ENCODE data around the gene SLC35F3.
"Not testable (repeated sequence)": the region's sequence is repeated elsewhere in the genome, so short reads cannot be mapped to it uniquely, and the experiment has no call there.

Gene SLC35F3

DNA sequence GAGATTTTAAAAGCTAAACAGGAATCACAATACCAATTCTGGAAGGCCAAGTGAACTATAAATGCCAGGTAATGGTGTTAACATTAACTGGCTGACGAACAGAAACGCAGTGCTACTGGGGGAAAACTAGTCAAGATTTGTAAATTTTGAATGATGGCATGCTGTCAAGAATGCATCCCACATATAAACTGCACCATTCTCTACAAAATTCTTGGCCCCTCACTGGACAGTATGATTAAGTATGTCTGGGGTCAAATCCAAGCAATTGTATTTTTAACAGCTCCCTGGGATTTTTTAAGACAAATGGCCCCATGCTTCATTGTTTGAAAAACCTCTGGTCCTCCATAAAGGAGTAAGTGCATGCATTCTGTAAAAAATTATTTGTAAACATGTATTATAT, 395.6 kb downstream of the SLC35F3 start:
- no peak for DNase-seq

DNA sequence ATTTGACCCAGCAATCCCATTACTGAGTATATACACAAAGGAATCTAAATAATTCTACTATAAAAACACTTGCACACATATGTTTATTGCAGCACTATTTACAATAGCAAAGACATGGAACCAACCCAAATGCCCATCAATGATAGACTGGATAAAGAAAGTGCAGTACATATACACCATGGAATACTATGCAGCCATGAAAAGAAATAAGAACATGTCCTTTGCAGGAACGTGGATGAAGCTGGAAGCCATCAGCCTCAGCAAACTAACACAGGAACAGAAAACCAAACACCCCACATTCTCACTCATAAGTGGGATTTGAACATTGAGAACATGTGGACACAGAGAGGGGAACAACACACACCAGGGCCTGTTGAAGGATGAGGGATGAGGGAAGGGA, 397.2 kb downstream of the SLC35F3 start:
- not testable (repeated sequence) for DNase-seq

DNA sequence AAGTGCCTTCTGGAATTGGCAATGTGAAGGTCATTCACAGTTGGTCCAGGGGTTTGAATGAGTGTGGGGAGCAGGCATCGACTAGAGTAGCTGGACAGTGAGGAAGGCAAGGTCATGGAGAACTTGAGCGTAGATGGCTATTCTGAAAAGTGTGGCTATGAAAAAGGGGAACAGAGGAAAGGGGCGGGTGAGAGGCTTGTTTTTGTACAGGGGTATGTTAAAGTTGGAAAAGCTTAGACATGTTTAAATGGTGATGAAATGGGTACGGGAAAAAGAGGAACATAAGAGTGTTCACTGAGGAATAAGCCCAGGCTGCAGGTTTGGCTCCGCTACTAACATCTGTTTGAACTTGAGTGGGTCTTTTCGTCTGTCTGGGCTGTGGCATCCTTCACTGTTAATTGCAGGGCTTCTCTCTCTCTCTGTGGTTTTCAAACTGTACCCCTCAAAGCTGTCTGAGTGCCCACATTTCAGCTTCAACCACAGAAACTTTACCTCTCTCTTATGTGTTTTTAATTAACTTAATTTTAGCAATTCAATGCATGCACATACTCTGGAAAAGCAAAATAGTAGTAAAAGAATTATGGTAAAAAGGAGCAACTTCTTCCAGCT, 398.0 kb downstream of the SLC35F3 start:
- DNase-seq, result no peak

DNA sequence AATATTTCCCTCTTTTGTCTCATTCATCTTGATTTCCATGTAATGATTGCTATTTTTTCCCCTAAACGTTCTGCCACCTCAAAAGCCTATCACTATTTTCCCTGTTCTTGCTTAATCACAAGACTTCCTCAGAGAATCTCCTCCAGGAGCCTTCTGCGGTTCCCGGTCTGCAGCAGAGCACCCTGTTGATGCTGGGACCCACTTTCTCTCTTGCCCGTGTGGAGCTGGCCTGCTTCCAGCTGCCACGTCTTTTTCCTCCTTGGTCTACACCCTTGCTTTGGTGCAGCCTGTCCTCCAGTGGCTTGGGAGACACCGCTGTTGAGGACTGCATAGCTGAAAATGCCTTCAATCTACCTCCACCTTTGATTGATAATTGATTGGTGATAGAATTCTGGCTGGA, 398.8 kb downstream of the SLC35F3 start:
- no peak for DNase-seq

DNA sequence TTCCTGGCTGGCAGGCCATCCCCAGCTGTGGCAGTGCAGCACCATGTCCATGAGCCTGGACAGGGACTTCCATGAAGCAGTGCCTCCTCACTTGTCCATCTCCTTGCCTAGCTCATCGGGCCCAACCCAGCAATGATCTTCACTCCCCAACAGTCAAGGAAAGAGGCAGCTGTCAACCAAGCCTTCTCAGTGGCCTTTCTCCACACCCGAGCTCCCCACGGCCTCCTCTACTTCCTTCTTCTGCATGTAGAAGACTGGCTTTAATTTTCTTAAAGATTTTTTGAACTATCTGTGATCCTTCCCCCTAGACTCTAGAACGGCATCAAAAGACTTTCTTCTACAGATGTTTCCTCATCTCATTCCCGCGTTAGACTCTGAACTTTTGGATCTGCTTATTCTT, 403.2 kb downstream of the SLC35F3 start:
- no peak for DNase-seq

DNA sequence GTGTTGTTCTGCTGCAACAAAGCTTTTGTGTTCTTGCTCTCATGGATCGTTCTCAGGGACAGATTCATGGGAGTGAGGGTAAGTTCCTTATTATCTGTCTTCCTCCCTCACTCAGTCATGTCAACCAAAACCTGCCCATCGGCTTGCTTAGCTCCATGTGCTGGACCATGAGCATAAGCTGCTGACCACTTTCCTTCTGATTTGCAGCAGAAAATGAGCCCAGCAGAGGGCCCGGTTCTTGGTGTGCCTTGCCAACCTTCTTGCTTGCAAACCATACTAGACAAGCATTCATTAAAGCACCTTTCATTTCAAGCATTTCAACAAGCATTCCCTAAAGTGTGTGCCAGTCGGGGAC, 404.7 kb downstream of the SLC35F3 start:
- no peak for DNase-seq

DNA sequence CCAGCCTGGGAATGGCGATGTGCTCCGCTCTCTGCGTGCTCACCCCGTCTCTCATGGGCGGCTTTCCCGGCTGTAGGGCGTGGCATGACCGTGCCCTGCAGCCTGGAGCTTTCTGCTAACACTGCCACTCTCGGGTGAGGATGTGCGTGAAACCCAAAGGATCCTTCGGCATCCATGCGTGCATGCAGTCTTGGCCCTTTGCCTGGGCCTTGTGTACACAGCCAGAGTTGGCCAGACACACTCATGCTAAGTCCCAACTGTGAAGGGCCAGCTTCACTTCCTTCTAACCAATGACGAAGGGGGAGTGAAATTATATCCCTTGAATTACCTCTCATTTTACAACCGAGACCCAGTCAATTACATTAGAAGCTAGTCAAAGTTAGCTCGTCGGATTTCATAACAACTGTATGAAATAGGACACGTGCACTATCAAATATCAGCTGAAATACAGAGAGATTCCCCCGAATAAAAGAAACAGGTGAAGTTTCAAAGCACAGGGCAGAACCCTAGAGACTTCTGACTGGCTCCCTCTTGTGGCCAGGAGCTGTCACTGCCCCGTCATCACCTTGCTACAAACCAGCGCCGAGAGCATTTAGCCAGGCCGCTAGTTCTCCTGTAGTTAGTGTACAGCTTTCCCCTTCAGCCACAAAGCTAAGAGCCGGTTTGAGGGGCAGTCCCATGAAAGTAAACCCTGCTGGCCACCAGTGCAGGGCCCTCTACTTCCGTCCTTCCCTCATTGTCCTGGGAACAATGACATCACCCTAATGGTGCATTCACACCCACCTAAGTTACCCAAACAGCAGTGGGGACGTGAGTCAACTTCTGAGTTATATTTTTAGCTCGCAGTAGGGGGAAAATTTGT, 405.4 kb downstream of the SLC35F3 start:
- peak; percentile 99 for DNase-seq

DNA sequence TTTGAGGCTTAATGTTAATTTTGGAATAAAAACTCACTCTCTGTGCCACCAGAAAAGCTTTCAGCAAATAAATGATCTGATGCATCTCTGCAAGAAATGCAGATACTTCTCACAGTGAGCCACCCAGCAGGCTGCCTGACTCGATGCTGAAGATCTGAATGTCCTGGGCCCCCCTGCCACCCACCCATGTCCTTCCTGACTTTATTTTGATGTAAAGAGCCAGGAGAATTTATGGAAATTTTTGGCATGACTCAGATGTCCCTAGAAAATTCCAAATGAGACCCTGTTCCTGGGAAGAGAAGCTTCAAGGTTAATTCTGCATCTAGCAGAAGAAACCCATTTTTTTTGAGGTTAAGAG, 406.0 kb downstream of the SLC35F3 start:
- DNase-seq, result no peak

DNA sequence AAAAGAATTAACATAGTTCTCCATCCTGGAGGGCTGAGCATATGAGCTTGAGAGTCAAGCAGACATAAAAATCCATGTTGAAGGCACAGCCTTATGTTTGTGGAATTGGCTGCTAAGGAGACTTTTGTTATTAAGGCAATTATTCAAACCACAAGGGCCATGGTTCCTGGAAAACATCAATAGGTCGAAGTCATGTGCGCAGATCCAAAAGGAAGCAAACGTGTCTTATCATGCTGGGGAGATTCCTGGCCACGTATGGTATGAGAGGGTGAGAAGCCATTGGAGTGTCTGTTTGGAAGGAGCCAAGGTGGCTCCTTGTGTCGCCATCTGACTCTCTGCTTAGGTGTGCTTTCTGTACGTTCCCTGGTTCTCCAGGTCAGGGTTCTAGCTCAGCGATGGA, 406.9 kb downstream of the SLC35F3 start:
- DNase-seq, result no peak

DNA sequence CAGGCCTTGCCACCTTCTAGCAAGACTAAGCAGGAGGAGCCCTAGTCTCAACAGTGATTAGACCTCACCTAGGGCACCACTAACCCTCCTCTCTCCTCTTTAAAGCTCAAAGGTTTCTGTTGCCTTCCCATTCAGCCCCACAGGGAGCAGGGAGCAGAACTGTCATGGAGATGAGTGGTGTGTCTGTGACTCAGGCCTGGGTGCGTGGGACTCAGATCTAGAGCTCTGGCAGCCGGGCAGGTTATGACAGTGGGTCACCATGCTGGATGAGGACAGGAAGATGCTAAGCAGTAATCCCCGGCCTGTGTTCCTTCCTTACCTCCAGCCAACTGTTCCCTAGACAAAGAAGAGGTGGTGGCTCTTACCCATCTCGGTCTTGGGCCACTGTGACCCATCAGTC, 408.7 kb downstream of the SLC35F3 start:
- no peak for DNase-seq

DNA sequence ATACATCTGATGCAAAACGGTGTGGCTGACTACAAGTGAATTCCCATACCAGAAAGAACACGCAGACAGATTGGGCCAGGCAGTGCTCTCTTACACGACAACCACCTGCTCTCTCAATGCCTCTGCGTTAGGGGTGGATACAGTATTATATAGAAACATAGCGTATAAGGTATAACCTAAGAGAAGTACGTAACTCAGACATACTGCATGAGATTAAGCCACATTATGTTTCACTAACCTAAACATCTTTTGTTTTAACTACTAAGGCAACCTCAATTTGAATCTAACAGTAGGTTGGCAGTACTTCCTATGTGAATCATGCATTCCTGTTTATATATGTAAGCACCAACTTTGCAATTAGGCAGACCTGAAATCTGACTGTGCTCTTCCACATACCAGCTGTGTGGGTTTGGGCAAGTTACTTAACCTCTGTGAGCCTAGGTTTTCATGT, 410.6 kb downstream of the SLC35F3 start:
- no peak for DNase-seq

DNA sequence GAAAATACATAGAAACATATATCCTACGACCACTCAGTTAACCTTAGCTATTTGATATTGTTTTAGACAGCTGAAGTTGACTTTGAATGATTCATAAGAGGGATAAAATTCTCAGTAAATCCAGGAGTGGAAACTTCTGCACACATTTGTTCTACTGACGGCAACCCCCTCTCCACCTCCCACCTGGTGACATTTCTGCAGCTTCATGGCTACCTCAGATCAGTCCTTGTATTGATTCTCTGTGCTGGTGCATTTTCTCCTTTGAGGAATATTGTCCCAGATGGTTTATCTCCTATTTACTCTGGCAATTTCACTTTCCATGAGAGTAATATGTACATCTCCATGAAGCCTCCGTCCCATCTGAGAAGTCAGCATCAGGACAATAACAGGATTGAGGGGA, 411.1 kb downstream of the SLC35F3 start:
- DNase-seq, result no peak

DNA sequence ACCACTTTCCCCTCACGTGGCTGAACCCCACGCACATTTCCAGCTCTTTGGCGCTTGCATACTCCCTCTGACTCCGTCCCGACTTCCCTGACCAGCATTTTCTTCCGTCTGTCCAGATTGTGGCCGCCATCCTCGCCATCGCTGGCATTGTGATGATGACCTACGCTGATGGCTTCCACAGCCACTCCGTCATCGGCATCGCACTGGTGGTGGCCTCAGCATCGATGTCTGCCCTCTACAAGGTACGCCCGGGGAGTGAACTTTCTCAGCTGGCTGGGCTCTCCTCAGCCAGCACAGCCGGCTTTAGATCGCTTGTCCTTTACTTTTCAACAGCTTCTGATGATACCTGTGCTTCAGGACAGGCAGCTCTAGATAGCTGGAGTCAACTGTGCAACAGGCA, 412.0 kb downstream of the SLC35F3 start:
- DNase-seq, result no peak

DNA sequence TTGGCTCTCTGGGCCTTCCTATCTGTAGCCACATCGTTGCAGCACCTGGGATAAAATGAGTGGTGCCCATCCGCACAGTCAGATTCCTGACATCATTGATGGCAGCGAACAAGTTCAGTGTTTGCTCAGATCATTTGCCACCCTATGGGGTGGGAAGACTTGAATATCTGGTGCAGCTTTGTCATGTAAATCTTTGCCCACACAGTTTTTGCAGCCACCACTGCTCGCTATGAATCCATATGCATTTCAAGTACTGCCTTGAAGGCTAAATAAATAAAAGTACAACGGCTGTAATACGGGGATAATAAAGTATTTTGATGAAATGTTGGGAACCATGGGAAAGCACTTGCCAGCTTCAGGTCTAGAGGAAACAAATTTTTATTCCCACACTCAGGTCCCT, 412.5 kb downstream of the SLC35F3 start:
- no peak for DNase-seq

DNA sequence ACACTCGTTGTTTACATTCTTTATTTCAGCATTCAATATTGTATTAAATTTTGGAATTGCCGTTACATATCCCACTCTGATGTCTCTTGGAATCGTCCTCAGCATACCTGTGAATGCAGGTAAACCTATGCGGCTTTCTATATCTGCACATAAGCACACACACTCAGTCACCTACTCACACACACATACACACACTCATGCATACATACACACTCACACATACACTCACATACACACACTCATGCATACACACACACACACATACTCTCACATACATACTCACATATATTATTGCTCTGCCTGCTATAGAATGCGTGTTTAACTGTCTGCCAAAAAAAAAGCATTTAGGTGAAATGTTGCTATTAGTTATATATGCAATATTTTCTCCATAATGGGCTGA, 415.6 kb downstream of the SLC35F3 start:
- DNase-seq, result no peak

DNA sequence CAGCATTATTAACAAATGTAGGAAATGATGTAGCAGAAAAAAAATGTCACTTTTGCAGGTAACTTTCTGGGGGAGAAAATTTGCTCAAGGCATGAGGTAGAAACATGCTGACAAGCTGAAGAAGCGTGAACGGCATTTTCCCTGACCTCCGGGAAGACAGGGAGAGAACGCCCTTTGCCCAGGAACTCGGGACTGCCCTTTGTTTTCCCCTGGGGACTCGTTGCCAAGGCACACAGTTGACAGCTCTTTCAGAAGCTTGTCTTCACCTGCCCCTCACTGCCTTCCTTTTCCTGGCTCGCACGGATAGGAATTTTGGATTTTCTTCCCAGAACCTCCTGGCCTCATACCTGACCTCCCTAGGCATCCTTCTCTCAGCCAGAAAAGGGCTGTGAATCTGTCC, 416.1 kb downstream of the SLC35F3 start:
- DNase-seq, result no peak

DNA sequence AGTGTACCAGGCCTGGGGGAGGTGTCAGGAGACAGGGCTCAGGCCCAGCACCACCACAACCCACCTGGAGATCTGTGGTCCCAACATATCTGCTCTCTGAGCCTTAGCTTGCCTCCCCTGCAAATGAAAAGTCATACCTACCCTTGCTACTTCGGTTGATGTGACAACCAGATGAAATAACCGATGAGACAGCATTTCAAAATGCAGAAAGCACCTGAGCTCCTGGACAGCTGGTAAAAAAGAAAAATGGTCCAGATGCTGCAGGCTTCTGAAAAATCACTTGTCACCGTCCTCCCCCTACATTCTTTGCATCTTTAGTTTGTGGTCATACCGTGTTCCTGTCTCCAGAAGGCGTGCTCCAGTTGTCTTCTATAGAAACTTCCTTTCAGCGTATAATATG, 416.8 kb downstream of the SLC35F3 start:
- no peak for DNase-seq

DNA sequence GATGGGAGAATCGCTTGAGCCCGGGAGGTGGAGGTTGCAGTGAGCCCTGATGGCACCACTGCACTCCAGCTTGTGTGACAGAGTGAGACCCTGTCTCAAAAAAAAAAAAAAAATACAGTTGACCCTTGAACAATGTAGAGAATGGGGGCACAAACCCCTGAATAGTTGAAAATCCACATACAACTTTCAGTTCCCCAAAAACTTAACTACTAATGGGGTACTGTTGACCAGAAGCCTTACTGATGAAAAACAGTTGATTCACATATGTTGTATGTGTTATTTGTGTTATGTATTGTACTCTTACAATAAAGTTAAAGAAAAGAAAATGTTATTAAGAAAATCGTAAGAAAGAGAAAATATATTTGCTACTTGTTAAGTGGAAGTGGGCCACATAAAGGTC, 417.6 kb downstream of the SLC35F3 start:
- DNase-seq, result no peak

DNA sequence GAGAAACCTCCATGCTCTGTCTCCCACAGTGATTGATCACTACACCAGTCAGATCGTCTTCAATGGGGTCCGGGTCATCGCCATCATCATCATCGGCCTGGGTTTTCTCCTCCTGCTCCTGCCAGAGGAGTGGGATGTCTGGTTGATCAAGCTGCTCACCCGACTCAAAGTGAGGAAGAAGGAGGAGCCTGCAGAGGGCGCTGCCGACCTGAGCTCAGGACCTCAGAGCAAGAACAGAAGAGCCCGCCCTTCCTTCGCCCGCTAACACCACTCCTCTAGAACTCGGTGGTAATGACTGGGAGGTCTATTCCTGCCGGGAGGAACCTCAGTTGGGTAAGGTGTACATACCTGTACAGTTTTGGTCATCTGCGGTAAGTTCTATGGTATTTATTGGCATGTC, 418.5 kb downstream of the SLC35F3 start:
- no peak for DNase-seq

DNA sequence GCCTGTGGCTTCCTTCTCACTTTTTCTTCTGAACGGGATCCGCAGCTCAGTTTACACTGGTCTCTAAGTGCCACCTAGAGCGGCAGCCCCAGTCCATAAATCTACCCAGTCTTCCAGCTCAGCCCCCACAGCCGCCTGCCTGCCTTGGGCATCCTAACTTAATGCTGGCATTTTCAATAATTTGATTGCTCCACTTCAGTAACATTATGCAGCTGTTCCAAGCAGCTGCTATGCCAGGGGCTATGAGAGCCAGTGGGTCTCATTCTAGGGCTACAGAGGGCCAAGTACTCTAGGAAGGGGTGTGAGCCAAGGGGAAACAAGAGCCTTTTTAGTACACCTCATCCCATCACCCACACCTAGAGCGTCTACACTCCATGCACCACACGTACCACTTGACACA, 420.3 kb downstream of the SLC35F3 start:
- DNase-seq, result peak; percentile 20

DNA sequence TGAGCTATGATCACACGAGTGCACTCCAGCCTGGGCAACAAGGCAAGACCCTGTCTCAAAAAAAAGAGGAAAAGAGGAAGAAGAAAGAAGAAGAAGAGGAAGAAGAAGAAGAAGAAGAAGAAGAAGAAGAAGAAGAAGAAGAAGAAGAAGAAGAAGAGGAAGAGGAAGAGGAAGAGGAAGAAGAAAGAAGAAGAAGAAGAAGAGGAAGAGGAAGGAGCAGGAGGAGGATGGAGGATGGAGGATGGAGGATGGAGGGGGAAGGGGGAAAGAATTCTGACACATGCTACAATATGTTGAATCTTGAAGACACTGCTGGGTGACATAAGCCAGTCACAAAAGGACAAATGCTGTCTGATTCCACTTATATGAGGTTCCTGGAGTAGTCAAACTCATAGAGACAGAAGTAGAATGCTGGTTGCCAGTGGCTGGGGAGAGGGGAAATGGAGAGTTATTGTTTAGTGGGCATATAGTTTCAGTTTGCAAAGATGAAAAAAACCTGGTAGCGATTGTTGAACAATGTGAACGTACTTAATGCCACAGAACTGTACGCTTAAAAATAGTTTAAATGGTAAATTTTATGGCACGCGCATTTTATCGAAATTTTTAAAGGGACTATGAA, 421.5 kb downstream of the SLC35F3 start:
- DNase-seq, result no peak

DNA sequence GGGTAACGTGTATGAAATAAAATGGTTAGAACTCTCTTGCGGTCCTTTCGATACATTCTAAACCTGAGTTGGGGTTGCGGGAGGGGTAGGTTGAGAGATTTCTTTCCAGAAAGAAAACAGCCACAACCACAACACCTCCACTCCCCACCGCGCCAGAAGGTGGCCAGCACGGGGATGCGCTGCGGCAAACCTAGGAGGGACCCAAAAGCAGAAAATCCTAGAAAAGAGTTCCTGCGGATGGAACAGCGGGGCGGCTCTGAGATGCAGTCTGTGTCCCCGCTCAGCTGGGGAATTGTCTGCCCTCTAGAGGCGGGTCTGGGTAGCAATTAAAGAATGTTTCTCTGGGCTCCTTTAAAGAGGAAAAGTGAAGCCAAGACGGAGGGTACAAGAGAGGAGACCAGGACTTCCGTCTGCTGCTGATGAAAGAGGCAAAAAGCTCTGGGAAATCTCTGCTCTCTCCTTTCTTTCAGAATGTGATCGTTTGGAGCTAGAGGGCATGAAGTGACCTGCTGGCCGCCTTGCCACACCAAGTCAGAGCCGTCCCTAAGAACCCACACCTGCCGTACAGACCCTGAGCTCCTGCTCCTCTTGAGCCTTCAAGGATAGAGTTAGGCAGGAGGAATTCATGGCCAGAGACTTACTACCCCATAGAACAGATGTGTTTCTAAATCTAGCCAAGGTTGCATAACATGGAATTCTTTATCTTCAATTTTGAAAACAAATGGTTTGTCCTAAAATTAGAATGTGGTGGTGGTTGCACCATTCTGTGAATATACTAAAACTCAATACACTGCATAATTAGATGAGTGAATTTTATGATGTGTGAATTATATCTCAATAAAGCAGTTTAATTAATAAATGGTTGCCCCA, 422.3 kb downstream of the SLC35F3 start:
- DNase-seq, result no peak

DNA sequence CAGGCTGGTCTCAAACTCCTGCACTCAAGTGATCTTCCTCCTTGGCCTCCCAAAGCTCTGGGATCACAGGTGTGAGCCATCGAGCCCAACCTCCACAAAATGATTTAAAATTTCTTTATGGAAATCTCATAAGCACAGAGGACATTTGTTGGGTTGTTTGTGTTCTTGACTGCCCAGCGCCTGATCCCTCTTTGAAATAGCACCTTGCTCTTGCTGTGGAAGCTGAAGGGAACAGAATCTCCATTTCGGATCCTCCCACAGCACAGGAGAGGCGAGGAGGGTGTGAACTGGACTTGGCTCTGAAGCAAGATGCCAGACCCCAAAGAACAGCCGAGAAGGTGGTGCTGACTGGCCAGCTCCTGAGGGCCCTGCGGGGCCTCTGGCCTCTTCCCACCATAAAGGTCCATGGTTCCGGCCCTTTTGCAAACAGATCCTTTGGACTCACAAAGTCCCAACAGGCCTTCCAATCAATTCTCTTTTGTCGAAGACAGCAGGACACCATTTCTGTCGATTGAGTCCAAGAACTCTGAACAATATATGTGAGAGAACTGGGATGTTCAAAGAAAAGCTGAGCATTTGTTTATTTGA, 423.2 kb downstream of the SLC35F3 start:
- DNase-seq, result no peak

All from DMS79 (cell line).